ENCODE results near the gene MRPS7.

The MRPS7 gene

GRCh38 chr17:75228847-75229246 lies 32.8 kb upstream of the MRPS7 start:
- TF ChIP-seq CTCF (IDR thresholded peaks at IDR 0.05; ENCODE audit: insufficient read depth, low read depth, low read length, missing control alignments), result no peak
- H3K4me3 ChIP-seq (ENCODE audit: low read depth, low read length), result no peak overlapping the region
- no peak for DNase-seq (ENCODE audit: low read depth)

DNA sequence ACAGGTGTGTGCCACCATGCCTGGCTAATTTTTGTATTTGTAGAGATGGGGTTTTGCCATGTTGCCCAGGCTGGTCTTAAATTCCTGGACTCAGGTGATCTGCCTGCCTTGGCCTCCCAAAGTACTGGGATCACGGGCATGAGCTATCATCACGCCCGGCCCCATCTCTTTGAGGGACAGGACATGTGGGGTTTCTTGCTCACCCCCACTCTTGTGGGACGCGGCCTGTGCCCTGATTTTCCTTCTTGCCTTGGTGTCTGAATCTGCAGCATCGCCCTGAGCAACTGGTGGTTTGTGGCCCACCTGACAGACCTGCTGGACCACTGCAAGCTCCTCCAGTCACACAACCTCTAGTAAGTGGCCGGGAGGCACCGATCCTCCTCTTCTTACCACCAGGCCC lies 30.6 kb upstream of the MRPS7 start:
- DNase-seq (ENCODE audit: low read depth), result no peak
- no peak for TF ChIP-seq CTCF (IDR thresholded peaks at IDR 0.05; ENCODE audit: insufficient read depth, low read depth, low read length, missing control alignments)
- H3K4me3 ChIP-seq (ENCODE audit: low read depth, low read length), result no peak overlapping the region

- DNase-seq (ENCODE audit: low read depth), result no peak
- H3K4me3 ChIP-seq (ENCODE audit: low read depth, low read length), result no peak overlapping the region
- no peak for TF ChIP-seq CTCF (IDR thresholded peaks at IDR 0.05; ENCODE audit: insufficient read depth, low read depth, low read length, missing control alignments)
These were observed 29.8 kb upstream of the MRPS7 start for GRCh38 chr17:75231741-75232464.

DNA sequence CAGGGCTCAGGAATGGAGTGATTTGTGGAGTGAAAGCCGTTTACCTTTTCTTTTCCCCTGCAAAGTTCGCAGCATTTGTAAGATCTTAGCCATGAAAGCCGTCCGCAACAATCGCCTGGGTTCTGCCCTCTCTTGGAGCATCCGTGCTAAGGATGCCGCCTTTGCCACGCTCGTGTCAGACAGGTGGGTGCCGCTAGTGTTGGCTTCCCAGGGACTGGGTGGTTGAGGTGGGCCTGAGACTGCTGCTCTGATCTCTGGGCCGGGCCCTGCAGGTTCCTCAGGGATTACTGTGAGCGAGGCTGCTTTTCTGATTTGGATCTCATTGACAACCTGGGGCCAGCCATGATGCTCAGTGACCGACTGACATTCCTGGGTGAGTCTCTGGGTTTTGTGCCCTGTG lies 28.9 kb upstream of the MRPS7 start:
- no peak overlapping the region for H3K4me3 ChIP-seq (ENCODE audit: low read depth, low read length)
- DNase-seq (ENCODE audit: low read depth), result no peak
- TF ChIP-seq CTCF (IDR thresholded peaks at IDR 0.05; ENCODE audit: insufficient read depth, low read depth, low read length, missing control alignments), result no peak

DNA sequence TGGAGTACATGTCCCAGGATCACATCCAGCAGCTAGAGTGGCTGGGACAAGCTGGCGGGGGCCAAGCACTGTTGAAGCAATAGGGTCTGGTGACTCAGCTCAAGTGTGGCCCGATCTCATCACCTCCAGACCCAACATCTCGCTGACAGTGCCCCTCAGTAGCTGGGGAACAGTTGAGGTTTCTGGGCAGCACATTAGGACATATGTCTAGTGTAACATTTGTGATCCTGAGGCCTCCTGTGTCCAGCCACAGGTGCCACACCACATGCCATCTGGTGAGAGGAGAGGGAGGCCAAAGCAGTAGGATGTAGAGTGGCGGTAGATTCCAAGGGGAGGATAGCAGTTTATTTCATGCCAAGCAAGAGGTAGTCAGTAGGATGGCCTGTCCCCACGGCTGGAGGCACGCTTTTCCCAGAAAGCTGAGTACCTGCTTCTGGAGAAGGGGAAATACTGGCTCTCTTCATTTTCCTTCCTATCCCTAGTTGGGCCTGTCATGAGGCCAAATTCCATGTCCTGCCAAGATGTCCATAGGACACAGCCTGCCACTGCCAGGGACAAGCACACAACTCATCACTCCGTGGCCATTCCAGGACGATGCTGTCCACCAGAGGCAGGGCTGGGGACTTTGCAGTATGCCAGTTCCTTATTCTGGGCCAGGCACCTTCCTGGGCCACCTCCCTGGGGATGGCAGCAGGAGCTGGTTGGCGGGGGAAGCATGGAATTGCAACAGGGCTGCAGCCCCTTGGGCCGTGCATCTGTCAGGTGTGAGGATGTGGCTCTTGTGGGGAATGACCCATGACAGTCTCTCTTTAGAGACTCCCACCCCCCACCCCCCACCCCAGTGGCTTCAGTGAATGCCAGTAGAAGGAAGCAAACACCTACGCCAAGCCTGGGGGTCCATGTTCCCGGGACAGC lies 24.3 kb upstream of the MRPS7 start:
- DNase-seq (ENCODE audit: low read depth), result no peak
- no peak overlapping the region for H3K4me3 ChIP-seq (ENCODE audit: low read depth, low read length)
- no peak for TF ChIP-seq CTCF (IDR thresholded peaks at IDR 0.05; ENCODE audit: insufficient read depth, low read depth, low read length, missing control alignments)

DNA sequence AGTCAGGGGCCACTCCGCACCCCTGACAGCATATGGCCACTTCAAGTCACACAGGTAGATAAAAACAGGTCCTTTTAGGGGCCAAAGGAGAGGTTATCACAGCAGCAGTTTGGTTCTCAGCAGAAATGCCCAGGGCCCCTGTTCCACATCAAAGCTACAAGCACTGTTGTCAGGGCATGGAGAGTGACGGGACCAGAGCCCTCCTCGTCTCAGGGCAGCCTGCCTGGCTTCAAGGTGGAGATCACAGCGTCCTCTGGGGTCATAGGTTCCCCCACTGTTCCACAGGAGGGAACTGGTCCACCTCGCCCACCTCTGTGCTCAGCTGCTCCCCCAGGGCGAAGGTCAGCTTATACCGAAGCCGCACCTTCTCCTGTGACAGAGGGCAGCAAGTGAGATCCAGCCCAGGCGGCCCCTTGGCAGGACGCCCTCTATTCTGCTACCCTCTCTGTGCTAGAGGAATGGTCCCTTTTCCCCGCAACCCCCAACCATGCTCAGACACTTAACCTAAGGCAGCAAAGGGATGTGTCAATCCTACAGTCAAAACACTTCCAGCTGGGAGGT lies 23.6 kb upstream of the MRPS7 start:
- no peak for TF ChIP-seq CTCF (IDR thresholded peaks at IDR 0.05; ENCODE audit: insufficient read depth, low read depth, low read length, missing control alignments)
- no peak overlapping the region for H3K4me3 ChIP-seq (ENCODE audit: low read depth, low read length)
- no peak for DNase-seq (ENCODE audit: low read depth)

All from GM12865 (cell line).